NCI-H446 (cell line): ENCODE results near the gene S100A7.
A peak's percentile ranks its signal among the peaks of the same experiment; 100 is the strongest.
"Not testable (repeated sequence)": the region's sequence is repeated elsewhere in the genome, so short reads cannot be mapped to it uniquely, and the experiment has no call there.

Experiments used
- DNase-seq, 2 experiments: peaks; one replicate each; lab custom pipeline; 2025; lab: John Stamatoyannopoulos, UW

S100A7 gene

GRCh38 chr1:153476491-153477093, 16.1 kb upstream of the S100A7 start:
- DNase-seq, result no peak

GRCh38 chr1:153475282-153475681, 14.8 kb upstream of the S100A7 start:
- no peak for DNase-seq

- DNase-seq, result no peak
Measured at GRCh38 chr1:153474347-153474746, 13.9 kb upstream of the S100A7 start.

- no peak for DNase-seq
Measured at GRCh38 chr1:153470707-153471106, 10.3 kb upstream of the S100A7 start.

- no peak for DNase-seq
Measured at GRCh38 chr1:153466908-153467307, 6.5 kb upstream of the S100A7 start.

- DNase-seq, result peak; percentile 12 to 49
Measured at GRCh38 chr1:153465811-153466636, 5.6 kb upstream of the S100A7 start.

GRCh38 chr1:153462741-153463140, 2.3 kb upstream of the S100A7 start:
- not testable (repeated sequence) for DNase-seq

GRCh38 chr1:153459655-153460054, 796 bp downstream of the S100A7 start:
- no peak for DNase-seq

GRCh38 chr1:153456396-153456795, 4.1 kb downstream of the S100A7 start:
- DNase-seq, result no peak

GRCh38 chr1:153448851-153449250, 11.6 kb downstream of the S100A7 start:
- DNase-seq, result not testable (repeated sequence)

- no peak for DNase-seq
Measured at GRCh38 chr1:153447498-153448170, 12.8 kb downstream of the S100A7 start.

GRCh38 chr1:153444078-153444477, 16.4 kb downstream of the S100A7 start:
- no peak for DNase-seq

GRCh38 chr1:153443486-153443885, 17.0 kb downstream of the S100A7 start:
- DNase-seq, result no peak

GRCh38 chr1:153441238-153441755, 19.2 kb downstream of the S100A7 start:
- DNase-seq, result no peak

GRCh38 chr1:153439273-153439672, 21.2 kb downstream of the S100A7 start:
- DNase-seq, result no peak

- DNase-seq, result no peak
Measured at GRCh38 chr1:153438599-153438998, 21.9 kb downstream of the S100A7 start.

GRCh38 chr1:153437236-153437635, 23.2 kb downstream of the S100A7 start:
- no peak for DNase-seq

- no peak for DNase-seq
Measured at GRCh38 chr1:153434746-153435455, 25.6 kb downstream of the S100A7 start.

- no peak for DNase-seq
Measured at GRCh38 chr1:153432874-153433681, 27.4 kb downstream of the S100A7 start.

GRCh38 chr1:153431928-153432327, 28.5 kb downstream of the S100A7 start:
- no peak for DNase-seq

- no peak for DNase-seq
Measured at GRCh38 chr1:153431427-153431826, 29.0 kb downstream of the S100A7 start.
